Measurements from ENCODE around the gene CDC37L1. TPM values are rescaled to one million over a fixed set of nuclear protein-coding genes. Genes with fewer than 3 reads are reported as not detected.

The CDC37L1 gene
- total and polyA plus RNA-seq, 2 experiments from 2014 or later, result 26.2 to 26.4 TPM

DNA sequence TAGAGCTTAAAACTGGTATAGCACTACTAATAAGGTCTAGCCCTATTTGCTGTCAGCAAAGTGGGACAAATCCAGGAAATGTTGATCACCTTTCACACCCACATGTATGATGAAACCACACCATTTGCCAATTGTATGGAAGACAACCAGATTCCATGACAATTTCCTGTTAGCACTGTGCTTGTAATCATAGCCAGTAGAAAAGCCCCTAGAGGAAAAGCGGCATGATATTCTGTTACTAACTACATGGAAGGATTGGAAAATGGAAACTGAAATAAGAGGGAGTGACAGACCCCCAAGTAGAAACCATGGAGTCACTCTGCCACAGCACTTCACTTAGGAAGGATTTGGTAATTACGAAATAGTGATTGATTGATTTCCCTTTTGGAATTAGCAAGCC, 14.0 kb upstream of the CDC37L1 start:
- H3K4me1 ChIP-seq (ENCODE audit: insufficient read depth), result peaks cover 39% of the 10 kb centered on the region
- H3K4me2 ChIP-seq (ENCODE audit: unreplicated experiment), result peak overlapping the region; percentile 81
- H3K9me2 ChIP-seq (ENCODE audit: insufficient read depth), result no peaks in the 10 kb centered on the region
- H3K79me2 ChIP-seq (ENCODE audit: insufficient read depth), result no peaks in the 10 kb centered on the region
- peak overlapping the region; percentile 90 for H2AFZ ChIP-seq
- peak overlapping the region; percentile 77 for H3K9ac ChIP-seq
- no peaks in the 10 kb centered on the region for H3K9me3 ChIP-seq (ENCODE audit: low read depth)
- H3K27ac ChIP-seq, result peak overlapping the region; percentile 47
- 49 to 55% methylated on average over 2 of the region's 2 CpGs for WGBS, 2 experiments (ENCODE audit: low coverage in 1 of 2, low lambda C conversion rate in 2 of 2, missing lambda C conversion rate in 2 of 2)
- H4K20me1 ChIP-seq (ENCODE audit: insufficient read depth), result no peaks in the 10 kb centered on the region
- H3K36me3 ChIP-seq (ENCODE audit: low read depth), result no peaks in the 10 kb centered on the region
- peak overlapping the region; percentile 73 for H3K4me3 ChIP-seq
- peak; percentile 82 for DNase-seq
- in situ Hi-C loops (cut with MboI), result no loop called here
- TF ChIP-seq EZH2phosphoT487 (IDR thresholded peaks at IDR 0.05; ENCODE audit: insufficient read depth, low read depth), result no peak
- no peak for TF ChIP-seq EZH2 (IDR thresholded peaks at IDR 0.05; ENCODE audit: insufficient read depth, poor library complexity, severe bottlenecking)
- peaks cover 38% of the 10 kb centered on the region for H3F3A ChIP-seq (ENCODE audit: insufficient read depth)
- H3K27me3 ChIP-seq (replicated peaks; ENCODE audit: insufficient read depth), result no peaks in the 10 kb centered on the region

DNA sequence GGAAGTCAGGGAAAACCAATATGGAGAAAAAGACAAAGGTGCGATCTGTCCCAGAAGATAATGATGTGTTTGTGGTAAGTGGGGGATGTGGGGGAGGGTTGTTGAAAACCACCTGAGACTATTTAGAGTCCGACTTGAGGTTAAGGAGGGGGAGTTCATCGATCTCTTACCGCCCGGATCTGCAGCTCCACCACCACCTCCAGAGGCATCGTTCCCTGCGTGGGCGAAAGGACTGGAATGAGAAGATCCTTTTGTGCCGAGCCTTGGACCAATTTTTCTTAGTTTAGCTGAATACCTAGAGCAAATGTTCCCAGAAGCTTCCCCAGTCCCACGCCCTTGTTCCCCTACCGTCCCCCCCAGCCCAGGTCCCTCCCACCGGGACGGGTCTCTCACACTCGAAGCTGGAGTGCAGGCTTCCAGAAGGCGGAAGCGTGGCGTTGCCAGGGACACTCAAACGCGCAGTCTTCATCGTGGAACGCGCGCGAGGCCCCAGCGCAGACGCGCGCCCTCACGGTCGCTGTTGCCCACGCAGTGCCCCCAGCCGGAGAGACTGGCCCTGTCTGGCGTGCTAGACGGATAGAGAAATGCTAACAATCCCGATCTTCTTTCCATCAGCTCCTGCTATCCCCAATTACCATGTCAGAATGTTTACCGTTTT, 13.2 kb upstream of the CDC37L1 start, which contains the start of gene SPATA6L:
TSS of gene SPATA6L (minus strand) at position 439 of the 658 bp plus-strand sequence. CDS start at position 209, 230 bp downstream.
- in situ Hi-C loops (cut with MboI), result no loop called here
- H3F3A ChIP-seq (ENCODE audit: insufficient read depth), result peaks cover 35% of the 10 kb centered on the region
- H3K4me1 ChIP-seq (ENCODE audit: insufficient read depth), result peaks cover 36% of the 10 kb centered on the region
- TF ChIP-seq EZH2phosphoT487 (IDR thresholded peaks at IDR 0.05; ENCODE audit: insufficient read depth, low read depth) (no peak), EZH2 (IDR thresholded peaks at IDR 0.05; ENCODE audit: insufficient read depth, poor library complexity, severe bottlenecking) (no peak)
- peak within 1 kb of the TSS; percentile 47 for H3K27ac ChIP-seq
- no peaks in the 10 kb centered on the region for H4K20me1 ChIP-seq (ENCODE audit: insufficient read depth)
- no peaks in the 10 kb centered on the region for H3K27me3 ChIP-seq (replicated peaks; ENCODE audit: insufficient read depth)
- no peaks in the 10 kb centered on the region for H3K9me2 ChIP-seq (ENCODE audit: insufficient read depth)
- no peaks in the 10 kb centered on the region for H3K79me2 ChIP-seq (ENCODE audit: insufficient read depth)
- H3K4me2 ChIP-seq (ENCODE audit: unreplicated experiment), result peak within 1 kb of the TSS; percentile 81
- peak within 1 kb of the TSS; percentile 73 for H3K4me3 ChIP-seq
- peak; percentile 84 for DNase-seq
- peak within 1 kb of the TSS; percentile 77 for H3K9ac ChIP-seq
- peak within 1 kb of the TSS; percentile 90 for H2AFZ ChIP-seq
- 1 to 2% methylated on average over 36 of the region's 36 CpGs for WGBS, 2 experiments (ENCODE audit: low coverage in 1 of 2, low lambda C conversion rate in 2 of 2, missing lambda C conversion rate in 2 of 2)
- H3K9me3 ChIP-seq (ENCODE audit: low read depth), result no peaks in the 10 kb centered on the region
- no peaks in the 10 kb centered on the region for H3K36me3 ChIP-seq (ENCODE audit: low read depth)

GRCh38 chr9:4667681-4668080, 11.7 kb upstream of the CDC37L1 start:
- peaks cover 29% of the 10 kb centered on the region for H3K4me1 ChIP-seq (ENCODE audit: insufficient read depth)
- no peak for DNase-seq
- no peak overlapping the region for H3K9ac ChIP-seq
- 96 to 100% methylated on average over 1 of the region's 1 CpG for WGBS, 2 experiments (ENCODE audit: low coverage in 1 of 2, low lambda C conversion rate in 2 of 2, missing lambda C conversion rate in 2 of 2)
- peaks cover 28% of the 10 kb centered on the region for H3F3A ChIP-seq (ENCODE audit: insufficient read depth)
- H3K27ac ChIP-seq, result no peak overlapping the region
- no peaks in the 10 kb centered on the region for H3K79me2 ChIP-seq (ENCODE audit: insufficient read depth)
- H3K4me2 ChIP-seq (ENCODE audit: unreplicated experiment), result no peak overlapping the region
- no peak for TF ChIP-seq EZH2 (IDR thresholded peaks at IDR 0.05; ENCODE audit: insufficient read depth, poor library complexity, severe bottlenecking)
- TF ChIP-seq EZH2phosphoT487 (IDR thresholded peaks at IDR 0.05; ENCODE audit: insufficient read depth, low read depth), result no peak
- H4K20me1 ChIP-seq (ENCODE audit: insufficient read depth), result no peaks in the 10 kb centered on the region
- H3K27me3 ChIP-seq (replicated peaks; ENCODE audit: insufficient read depth), result no peaks in the 10 kb centered on the region
- H2AFZ ChIP-seq, result no peak overlapping the region
- in situ Hi-C loops (cut with MboI), result no loop called here
- no peaks in the 10 kb centered on the region for H3K9me3 ChIP-seq (ENCODE audit: low read depth)
- no peaks in the 10 kb centered on the region for H3K36me3 ChIP-seq (ENCODE audit: low read depth)
- no peaks in the 10 kb centered on the region for H3K9me2 ChIP-seq (ENCODE audit: insufficient read depth)
- H3K4me3 ChIP-seq, result no peak overlapping the region

GRCh38 chr9:4668604-4669003, 10.8 kb upstream of the CDC37L1 start:
- H4K20me1 ChIP-seq (ENCODE audit: insufficient read depth), result no peaks in the 10 kb centered on the region

More at GRCh38 chr9:4668604-4669003, 10.8 kb upstream of the CDC37L1 start:
- Histone ChIP-seq H3K27me3 (replicated peaks; ENCODE audit: insufficient read depth) (no peaks in the 10 kb centered on the region), H3K4me2 (ENCODE audit: unreplicated experiment) (no peak overlapping the region), H3K79me2 (ENCODE audit: insufficient read depth) (no peaks in the 10 kb centered on the region), H3K9me2 (ENCODE audit: insufficient read depth) (no peaks in the 10 kb centered on the region), H3K9ac (no peak overlapping the region), H3K4me1 (ENCODE audit: insufficient read depth) (peaks cover 22% of the 10 kb centered on the region), H3K4me3 (no peak overlapping the region), H3F3A (ENCODE audit: insufficient read depth) (peaks cover 23% of the 10 kb centered on the region), H3K27ac (no peak overlapping the region), H3K36me3 (ENCODE audit: low read depth) (no peaks in the 10 kb centered on the region), H2AFZ (no peak overlapping the region), H3K9me3 (ENCODE audit: low read depth) (no peaks in the 10 kb centered on the region)
- in situ Hi-C loops (cut with MboI), result no loop called here
- no peak for DNase-seq
- 64 to 83% methylated on average over 2 of the region's 2 CpGs for WGBS, 2 experiments (ENCODE audit: low coverage in 1 of 2, low lambda C conversion rate in 2 of 2, missing lambda C conversion rate in 2 of 2)
- TF ChIP-seq EZH2 (IDR thresholded peaks at IDR 0.05; ENCODE audit: insufficient read depth, poor library complexity, severe bottlenecking) (no peak), EZH2phosphoT487 (IDR thresholded peaks at IDR 0.05; ENCODE audit: insufficient read depth, low read depth) (no peak)
